Mesenteric fat pad (tissue), 1 donor: ENCODE data around the gene SMIM23. TPM values are rescaled to one million over a fixed set of nuclear protein-coding genes. Genes with fewer than 3 reads are reported as not detected.
"Not testable (repeated sequence)": the region's sequence is repeated elsewhere in the genome, so short reads cannot be mapped to it uniquely, and the experiment has no call there.

Source experiments
- DNase-seq: peaks from one replicate; pipeline ENCODE4 v3.0.0-alpha.2; 2020; ENCODE audit warnings: low spot score
- total RNA-seq: library from RNA; stranded (reverse); fragmentation: NEBNext Ultra II Directional; extraction: Animal tissue kit (Norgen Biotek cat#: 25700); gene quantifications from one replicate; pipeline ENCODE4 v1.2.1, GENCODE V29; 2021
- donor health status: DM: yes; HTN: yes; CAD: no.

Gene SMIM23
- total RNA-seq, 1 donor from 2014 or later = not detected

DNA sequence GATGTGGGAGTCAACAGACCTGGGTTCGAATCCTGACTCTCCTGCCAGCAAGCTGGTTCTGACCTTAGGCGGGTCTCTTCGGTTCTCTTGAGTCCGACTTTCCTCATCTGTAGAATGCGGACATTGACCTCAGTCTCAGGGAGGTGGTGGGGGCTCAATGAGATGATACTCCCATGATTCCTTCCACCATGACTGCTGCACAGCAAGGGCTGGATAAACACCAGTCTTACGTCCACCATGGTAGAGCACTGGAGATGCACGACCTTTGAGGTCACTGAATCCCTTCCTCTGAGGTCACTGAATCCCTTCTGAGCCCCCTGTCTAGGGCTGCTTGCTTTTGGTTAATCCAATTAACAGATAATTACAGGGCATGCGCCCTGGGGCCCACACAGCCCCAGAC is 12.5 kb upstream of the SMIM23 start:
- no peak for DNase-seq

DNA sequence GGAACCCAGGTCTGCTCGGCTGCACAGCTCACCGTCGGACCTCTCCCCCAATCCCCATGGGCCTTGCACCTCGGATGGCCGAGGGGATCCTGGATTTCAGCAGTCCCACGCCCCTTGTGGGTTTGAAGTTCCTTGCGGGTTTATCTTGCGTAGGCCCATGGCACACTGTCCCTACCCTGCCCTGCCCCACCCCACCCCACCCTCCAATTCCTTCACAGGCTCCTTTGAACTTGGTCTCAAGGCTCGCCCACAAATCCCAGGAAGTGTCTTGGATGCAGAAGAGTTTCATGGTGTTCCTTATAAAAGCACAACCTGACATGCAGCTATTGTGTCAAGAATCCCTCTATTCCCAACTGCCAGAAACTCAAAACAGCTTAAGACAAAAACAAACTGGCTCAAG is 11.2 kb upstream of the SMIM23 start:
- no peak for DNase-seq

- no peak for DNase-seq
These were observed 9.4 kb upstream of the SMIM23 start for GRCh38 chr5:171776213-171776612.

- no peak for DNase-seq
These were observed 8.6 kb upstream of the SMIM23 start for GRCh38 chr5:171776770-171777759.

DNA sequence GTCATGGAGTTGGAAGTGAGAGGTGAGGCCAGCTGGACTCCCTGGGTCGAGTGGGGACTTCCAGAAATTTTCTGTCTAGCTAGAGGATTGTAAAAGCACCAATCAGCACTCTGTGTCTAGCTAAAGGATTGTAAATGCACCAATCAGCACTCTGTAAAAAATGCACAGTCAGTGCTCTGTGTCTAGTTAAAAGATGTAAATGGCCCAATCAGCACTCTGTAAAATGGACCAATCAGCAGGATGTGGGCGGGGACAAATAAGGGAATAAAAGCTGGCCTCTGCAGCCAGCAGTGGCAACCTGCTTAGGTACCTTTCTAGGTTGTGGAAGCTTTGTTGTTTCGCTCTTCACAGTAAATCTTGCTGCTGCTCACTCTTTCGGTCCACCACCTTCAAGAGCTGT is 3.9 kb upstream of the SMIM23 start:
- not testable (repeated sequence) for DNase-seq

DNA sequence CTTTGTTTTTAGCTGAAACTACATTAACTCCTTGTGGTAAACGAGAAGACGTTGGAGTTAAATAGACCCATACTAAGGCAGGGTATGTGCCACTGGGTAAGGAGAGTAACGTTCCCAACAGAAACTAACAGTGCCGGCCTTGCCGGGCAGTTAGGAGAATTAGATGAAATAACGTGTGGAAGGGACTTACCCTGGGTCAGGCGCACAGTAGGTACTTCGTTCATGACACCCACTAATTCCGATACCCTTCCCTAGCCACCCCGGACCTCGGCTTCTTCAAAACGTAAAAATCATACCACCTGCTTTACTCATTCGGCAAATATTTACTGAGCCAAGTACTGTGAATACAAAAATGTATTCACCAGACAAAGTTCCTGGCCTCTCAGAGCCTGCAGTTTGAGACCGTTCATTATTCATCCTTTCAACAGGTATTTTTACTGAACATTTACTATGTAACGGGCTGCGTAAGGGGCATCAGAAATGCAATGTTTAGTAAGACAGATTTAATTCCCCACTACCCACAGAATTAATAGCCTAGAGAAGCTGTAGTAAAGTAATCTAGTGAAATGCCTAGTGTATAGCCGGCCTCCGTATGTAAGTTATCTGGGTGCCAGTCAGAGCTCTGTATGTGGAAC is 3.2 kb upstream of the SMIM23 start:
- no peak for DNase-seq

DNA sequence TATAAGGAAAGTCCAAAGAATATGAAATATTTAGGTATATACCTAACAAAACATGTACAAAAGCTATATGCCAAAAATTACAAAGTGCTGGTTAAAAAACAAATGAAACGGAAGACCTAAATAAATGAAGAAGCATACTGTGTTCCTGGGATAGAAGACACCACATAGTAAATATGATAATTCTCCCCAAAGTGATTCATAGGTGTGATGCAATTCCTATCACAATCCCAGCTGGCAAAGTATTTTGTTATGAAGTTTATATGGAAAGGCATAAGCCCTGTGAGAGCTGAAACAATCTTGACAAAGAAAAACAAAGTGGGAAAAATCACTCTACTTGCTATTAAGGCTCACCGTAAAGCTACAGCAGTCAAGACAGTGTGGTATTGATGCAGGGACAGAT is 2.6 kb upstream of the SMIM23 start:
- DNase-seq = no peak

DNA sequence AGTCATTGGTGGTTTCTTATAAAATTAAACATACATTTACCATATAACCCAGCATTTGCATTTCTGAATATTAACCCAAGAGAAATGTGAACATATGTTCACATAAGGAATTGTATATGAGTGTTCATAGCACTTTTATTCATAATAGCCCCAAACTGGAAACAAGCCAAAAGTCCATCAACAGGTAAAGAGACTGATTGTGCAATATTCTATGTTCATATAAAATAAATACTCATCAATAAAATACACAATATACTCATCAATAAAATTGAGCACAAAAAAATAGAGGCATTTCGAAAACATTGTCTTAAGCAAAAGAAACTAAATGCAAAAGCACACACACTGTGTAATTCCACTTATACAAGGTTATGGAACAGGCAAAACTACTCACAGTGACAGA is 3.7 kb downstream of the SMIM23 start:
- DNase-seq = no peak

- DNase-seq = no peak
These were observed 4.8 kb downstream of the SMIM23 start for GRCh38 chr5:171790408-171790807.

- DNase-seq = no peak
These were observed 8.9 kb downstream of the SMIM23 start for GRCh38 chr5:171794470-171794960.

DNA sequence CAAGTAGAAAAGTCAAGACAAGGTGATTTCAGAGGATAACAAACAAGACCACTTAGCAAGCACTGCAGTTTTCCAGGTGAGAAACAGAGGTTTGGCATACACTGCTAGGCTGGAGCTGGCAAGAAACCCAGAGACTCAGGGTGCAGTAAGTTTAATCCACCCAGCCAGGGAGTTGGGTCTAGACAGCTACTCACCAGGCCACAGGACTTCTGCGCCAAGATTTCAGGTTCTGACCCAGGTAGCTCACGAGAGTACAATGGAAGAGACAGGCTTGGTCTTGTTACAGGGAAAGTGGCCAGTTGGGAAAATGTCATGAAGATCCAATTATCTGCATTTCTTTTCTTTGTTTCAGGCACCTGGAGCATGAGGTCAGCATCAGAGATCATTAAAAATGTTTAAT is 9.8 kb downstream of the SMIM23 start:
- no peak for DNase-seq

DNA sequence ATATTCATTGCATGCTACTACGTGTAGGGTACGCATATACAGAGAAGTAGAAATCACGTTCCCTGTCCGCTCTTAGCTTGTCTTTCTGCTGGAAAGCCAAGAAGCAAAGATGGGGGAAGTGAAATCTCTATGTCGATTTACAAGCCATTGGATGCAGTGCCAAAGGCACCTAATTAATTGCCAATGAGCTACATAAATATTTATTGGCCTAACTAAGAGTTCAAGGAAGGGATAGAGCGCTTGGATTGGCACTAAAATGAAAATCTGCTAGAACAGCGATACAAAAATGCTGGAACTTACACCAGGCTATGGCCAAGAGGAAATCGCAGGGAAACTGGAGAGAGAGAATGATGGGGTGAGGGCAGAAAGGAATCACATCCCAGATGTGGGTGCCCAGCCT is 10.8 kb downstream of the SMIM23 start:
- no peak for DNase-seq

DNA sequence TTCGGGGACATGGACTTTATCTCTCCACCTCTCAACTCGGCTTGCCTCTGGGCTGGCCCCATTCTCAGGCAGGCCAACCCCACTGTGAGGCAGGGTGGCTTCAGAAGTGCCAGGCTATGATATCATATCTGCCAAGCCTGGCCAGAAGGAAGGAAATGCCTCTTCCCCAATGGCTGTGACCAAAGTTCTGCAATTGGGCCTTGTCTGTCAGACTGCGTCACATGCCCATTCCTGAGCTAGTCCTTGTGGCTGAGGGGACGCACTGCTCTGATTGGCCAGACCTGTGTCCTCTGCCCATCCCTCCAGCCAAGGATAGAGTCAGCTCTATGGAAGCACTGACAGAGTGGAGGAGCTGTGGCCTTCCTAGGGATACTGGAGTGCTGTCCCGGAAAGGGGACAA is 11.9 kb downstream of the SMIM23 start:
- DNase-seq = no peak

DNA sequence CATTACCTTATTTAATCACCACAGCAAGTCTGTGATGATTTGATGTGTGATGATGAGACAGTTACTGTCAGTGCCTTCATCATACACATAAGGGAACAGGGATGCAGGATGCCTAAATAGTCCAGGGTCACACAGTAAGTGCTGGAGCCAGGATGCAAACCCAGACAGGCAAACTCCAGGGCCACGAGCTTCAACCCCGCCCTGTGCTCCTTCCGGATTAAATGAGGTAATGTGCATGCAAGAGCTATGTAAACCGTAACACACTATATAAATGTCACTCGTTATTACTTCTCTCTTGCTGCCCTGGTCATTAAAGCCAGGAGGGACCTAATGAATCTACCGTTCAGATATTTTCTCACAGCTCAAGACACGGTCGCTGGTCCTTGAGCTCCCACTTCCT is 12.8 kb downstream of the SMIM23 start:
- no peak for DNase-seq

GRCh38 chr5:171801839-171802238 is 16.2 kb downstream of the SMIM23 start:
- no peak for DNase-seq

DNA sequence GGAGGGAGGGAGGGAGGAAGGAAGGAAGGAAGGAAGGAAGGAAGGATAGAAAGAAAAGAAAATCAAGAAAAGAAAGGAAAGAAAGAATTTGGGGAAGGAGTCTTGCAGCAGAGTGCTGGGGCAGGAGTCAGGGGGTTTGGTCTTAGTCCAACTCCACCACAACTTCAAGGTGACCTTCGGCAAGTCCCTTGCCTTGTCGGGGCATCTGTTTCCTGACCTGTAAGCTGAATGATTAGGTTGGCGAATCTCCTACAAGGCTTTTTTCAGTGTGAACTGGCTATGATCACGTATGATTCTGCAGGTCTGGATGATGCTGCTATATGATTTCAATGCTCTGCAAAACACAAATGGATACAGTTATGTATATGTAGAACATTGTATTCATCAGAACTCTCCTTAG is 20.1 kb downstream of the SMIM23 start:
- DNase-seq = no peak

DNA sequence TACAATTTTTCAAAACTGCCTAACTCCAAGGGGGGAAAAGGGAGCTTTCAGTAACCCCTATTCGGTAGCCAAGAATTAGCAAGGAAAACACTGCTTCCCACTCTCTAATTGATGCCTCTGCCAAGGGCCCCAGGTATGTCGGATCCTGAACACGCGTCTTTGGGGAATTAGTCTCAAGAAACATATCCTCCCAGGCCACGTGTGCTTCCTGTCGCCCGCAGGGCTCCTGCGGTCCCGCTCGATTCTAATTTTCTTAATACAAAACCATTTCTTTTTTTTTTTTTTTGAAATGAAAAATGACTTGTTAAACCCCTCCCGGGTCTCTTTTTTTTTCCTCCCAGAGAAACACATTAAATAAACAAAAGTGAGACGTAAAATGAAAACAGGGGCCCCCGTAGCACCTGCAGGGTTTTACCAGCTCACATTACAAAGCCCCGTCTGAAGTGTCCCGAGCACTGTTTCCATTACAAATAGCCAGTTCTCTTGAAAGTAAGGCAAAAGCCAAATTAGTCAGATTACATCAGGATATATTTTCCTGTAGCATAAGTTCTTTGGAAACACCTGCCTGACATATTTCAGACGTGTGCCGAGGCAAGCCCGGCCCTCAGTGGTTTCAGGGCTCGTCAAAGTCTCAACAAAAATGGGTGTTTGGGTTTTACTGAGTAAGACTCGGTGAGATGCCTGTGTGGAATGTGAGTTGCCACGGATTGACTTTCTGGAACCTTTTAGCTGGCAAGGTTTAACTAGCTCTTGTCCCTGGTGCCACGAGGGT is 21.5 kb downstream of the SMIM23 start:
- DNase-seq = no peak

- DNase-seq = no peak
These were observed 22.8 kb downstream of the SMIM23 start for GRCh38 chr5:171808453-171808852.

DNA sequence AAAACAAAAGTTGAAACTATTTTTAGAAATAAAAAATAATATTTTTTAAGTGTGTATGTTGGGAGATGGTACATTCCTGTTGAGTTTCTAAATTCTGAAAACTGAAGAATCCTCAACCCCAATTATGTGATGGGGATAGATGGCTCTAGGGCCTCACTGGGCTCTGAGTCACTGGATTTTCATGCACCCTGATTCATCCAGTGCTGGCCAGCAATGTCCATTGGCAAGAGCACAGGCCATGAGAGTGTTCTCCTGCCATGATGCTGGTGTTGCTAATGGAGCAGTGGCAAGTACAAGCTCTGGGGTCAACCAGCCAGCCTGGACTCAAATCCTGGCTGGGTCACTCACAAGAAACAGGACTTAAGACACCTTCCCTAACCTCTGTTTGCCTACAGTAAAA is 23.3 kb downstream of the SMIM23 start:
- no peak for DNase-seq

DNA sequence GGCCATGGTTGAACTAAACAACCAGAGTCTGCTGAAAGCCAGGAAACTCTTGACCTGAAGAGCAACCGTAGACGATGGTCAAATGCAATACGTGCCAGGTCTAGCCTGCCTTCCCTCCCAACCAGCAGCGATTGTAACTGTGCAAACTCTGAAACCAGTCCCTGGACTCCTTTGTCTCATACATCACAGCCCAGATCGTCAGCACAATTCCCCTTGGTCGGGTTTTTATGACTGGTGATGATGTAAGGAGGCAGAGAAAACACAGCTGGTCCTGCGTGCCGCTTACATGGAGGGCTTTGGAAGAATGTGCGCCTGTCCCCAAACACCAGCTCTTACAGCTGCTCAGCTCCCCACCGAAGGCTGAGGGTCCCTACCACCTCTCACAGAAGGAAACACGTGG is 24.6 kb downstream of the SMIM23 start:
- no peak for DNase-seq

DNA sequence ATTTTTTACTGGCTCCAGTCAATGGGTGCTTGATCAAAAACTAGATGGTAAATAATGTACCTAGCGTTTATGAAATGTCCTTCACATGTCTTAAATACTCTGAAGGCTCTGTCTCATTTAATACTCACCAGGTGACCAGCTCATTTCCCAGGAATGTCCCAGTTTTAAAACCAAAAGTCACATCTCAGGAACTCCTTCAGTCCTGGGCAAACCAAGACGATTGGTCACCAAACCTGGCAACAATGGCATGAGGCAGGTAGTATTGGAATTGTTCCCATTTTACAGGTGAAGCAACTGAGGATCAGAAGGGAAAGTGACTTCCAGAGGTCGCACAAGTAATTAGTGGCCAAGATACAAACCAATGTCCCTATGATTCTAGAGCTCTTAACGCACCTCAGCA is 27.7 kb downstream of the SMIM23 start:
- no peak for DNase-seq
